NOMO-1 (cell line): ENCODE results near the gene ARHGEF16.

ENCODE experiments used
- DNase-seq, 2 experiments: peaks; one replicate each; lab custom pipeline; 2025; ENCODE audit not compliant: unreplicated experiment in 2 of 2; lab: John Stamatoyannopoulos, UW

The ARHGEF16 gene

GRCh38 chr1:3529099-3529729 is 74.7 kb downstream of the ARHGEF16 start:
- DNase-seq, result no peak

GRCh38 chr1:3530086-3530925 is 75.8 kb downstream of the ARHGEF16 start:
- no peak for DNase-seq
